Central memory CD8-positive, alpha-beta T cell (primary cell): ENCODE measurements around the gene RIC8B.

Experiments used
- ATAC-seq: fragments of 150-1000 bp; cut with Tn5 transposase; replicated peaks from 2 replicates; pipeline ENCODE4 v1.10.0; 2022; ENCODE audit warnings: mild to moderate bottlenecking, moderate FRiP score, moderate number of reproducible peaks; ENCODE audit not compliant: poor library complexity, severe bottlenecking; ENCODE audit errors: extremely low read depth
- DNase-seq, 2 donors: peaks; one replicate each; pipeline ENCODE4 v3.0.0; 2021; ENCODE audit warnings: low spot score in 2 of 2
- H3K27ac Mint-ChIP-seq: one replicate; pipeline ENCODE4 v1.8.0; 2022; ENCODE audit warnings: low read depth, mild to moderate bottlenecking, moderate library complexity, mixed read lengths
- H3K27me3 Mint-ChIP-seq: one replicate; pipeline ENCODE4 v1.8.0; 2022; ENCODE audit warnings: mixed read lengths
- H3K36me3 Mint-ChIP-seq: one replicate; pipeline ENCODE4 v1.8.0; 2022; ENCODE audit warnings: mild to moderate bottlenecking, moderate library complexity, mixed read lengths; ENCODE audit not compliant: insufficient read depth
- H3K4me1 Mint-ChIP-seq: one replicate; pipeline ENCODE4 v1.8.0; 2022; ENCODE audit warnings: mixed read lengths
- H3K4me3 Mint-ChIP-seq: one replicate; pipeline ENCODE4 v1.8.0; 2022; ENCODE audit warnings: mild to moderate bottlenecking, moderate library complexity, mixed read lengths
- H3K9me3 Mint-ChIP-seq: one replicate; pipeline ENCODE4 v1.8.0; 2022; ENCODE audit warnings: mixed read lengths

The RIC8B gene

GRCh38 chr12:106744600-106744999 is 29.9 kb upstream of the RIC8B start:
- no peak for ATAC-seq
- H3K36me3 Mint-ChIP-seq, result no peaks in the 10 kb centered on the region
- peaks cover 20% of the 10 kb centered on the region for H3K4me1 Mint-ChIP-seq
- no peak for DNase-seq
- no peaks in the 10 kb centered on the region for H3K9me3 Mint-ChIP-seq
- H3K27me3 Mint-ChIP-seq, result no peaks in the 10 kb centered on the region
- no peak overlapping the region for H3K27ac Mint-ChIP-seq
- H3K4me3 Mint-ChIP-seq, result no peak overlapping the region

DNA sequence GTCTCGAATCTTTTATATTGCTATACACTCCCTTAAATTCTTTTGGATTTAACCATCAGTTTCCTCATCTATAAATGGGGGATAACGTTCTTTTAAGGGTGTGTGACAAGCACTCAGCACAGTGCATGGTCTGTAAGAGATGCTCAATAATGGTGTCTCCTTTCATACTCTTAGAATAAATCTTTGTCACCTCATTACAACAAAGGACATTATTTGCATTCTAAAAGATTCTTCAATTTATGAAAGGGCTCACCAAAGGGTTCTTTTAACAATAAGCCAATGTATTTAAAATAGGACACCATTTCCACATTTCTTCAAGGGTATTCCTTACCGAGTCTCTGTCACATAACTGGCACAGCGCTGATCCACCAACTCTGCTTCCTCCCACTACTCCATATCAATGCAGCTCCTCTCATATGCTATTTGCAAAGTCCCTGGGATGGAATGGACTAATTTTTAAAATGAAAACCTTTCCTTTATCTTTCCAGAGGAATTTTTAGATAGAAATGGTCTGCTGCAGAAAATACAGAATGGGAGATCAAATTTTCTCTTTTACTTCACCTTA is 29.2 kb upstream of the RIC8B start:
- Mint-ChIP-seq H3K27ac (no peak overlapping the region), H3K27me3 (no peaks in the 10 kb centered on the region), H3K4me1 (peaks cover 20% of the 10 kb centered on the region), H3K36me3 (no peaks in the 10 kb centered on the region), H3K9me3 (no peaks in the 10 kb centered on the region), H3K4me3 (no peak overlapping the region)
- ATAC-seq, result no peak
- no peak for DNase-seq

DNA sequence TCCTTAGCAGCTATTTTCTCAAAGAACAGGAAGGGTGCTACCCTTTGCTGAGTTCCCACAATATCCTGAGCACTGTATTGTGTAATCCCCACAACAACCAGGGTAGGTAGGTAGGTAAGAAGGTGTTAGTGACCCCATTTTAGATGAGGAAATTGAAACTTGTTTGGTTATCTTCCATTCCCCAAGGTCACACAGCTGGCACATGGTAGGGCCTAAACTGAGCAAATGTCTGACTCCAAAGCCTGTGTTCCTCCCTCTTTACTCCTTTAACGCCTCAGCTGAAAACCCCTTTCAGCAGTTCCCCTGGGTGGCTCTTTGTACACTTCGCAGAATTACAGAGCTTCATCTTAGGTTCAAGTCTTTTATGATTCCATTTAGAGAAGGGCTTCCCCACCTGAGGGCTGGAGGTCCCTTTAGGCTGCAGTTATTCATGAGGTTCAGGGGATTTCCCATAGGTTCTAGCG is 26.5 kb upstream of the RIC8B start:
- Mint-ChIP-seq H3K36me3 (no peaks in the 10 kb centered on the region), H3K4me3 (peak overlapping the region; percentile 28), H3K4me1 (peaks cover 29% of the 10 kb centered on the region), H3K27ac (peak overlapping the region; percentile 92), H3K27me3 (no peaks in the 10 kb centered on the region), H3K9me3 (no peaks in the 10 kb centered on the region)
- ATAC-seq (peak; percentile 96), DNase-seq (peak in 1 of 2 donors; percentile 29)

DNA sequence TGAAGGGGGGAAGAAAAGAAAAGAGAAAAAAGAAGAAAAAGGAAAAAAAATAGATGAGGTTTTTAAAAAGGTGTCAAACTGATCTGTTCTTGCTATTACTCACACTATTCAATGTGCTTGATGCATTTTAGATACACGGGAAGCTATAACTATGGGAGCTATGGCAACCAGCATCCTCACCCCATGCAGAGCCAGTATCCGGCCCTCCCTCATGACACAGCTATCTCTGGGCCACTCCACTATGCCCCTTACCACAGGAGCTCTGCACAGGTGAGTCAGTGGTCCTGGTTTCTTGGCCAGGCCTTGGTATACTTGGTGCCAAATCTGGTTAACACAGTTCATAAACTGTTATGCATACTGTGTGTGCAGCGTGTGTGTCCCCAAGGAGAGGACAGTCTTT is 24.0 kb upstream of the RIC8B start:
- Mint-ChIP-seq H3K4me3 (no peak overlapping the region), H3K4me1 (peaks cover 39% of the 10 kb centered on the region)
- no peak for DNase-seq

GRCh38 chr12:106753526-106753925 is 21.0 kb upstream of the RIC8B start:
- Mint-ChIP-seq H3K4me3 (peak overlapping the region; percentile 61), H3K36me3 (no peaks in the 10 kb centered on the region), H3K4me1 (peaks cover 21% of the 10 kb centered on the region), H3K9me3 (no peaks in the 10 kb centered on the region), H3K27ac (peak overlapping the region; percentile 78), H3K27me3 (no peaks in the 10 kb centered on the region)
- ATAC-seq, result peak; percentile 89
- DNase-seq, result peak in 1 of 2 donors; percentile 16

More for the DNA sequence above, 24.0 kb upstream of the RIC8B start:
- Mint-ChIP-seq H3K9me3 (no peaks in the 10 kb centered on the region), H3K27me3 (no peaks in the 10 kb centered on the region), H3K36me3 (no peaks in the 10 kb centered on the region), H3K27ac (peak overlapping the region; percentile 92)
- no peak for ATAC-seq

DNA sequence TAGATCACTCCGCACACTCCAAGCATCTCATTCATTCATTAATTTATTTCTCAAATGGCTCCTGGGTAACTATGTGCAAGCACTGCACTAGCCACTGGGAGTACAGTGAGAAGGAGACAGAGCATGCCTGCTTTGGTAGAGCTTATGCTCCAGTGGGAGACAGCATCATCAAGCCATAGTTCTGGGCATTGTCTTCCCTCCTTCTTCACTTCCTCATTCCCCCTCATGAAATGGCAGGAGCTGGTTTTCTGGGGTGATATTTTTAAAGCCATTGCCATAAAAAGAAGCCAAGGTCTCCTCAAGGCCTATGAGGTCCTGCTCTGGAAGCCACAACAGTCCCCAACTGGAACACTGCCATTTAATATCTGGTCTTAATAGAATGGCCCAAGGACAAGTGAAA is 20.2 kb upstream of the RIC8B start:
- ATAC-seq, result no peak
- no peak for DNase-seq
- no peaks in the 10 kb centered on the region for H3K36me3 Mint-ChIP-seq
- H3K9me3 Mint-ChIP-seq, result no peaks in the 10 kb centered on the region
- no peaks in the 10 kb centered on the region for H3K27me3 Mint-ChIP-seq
- no peak overlapping the region for H3K4me3 Mint-ChIP-seq
- H3K27ac Mint-ChIP-seq, result no peak overlapping the region
- H3K4me1 Mint-ChIP-seq, result peaks cover 20% of the 10 kb centered on the region

- no peaks in the 10 kb centered on the region for H3K27me3 Mint-ChIP-seq
- no peak for ATAC-seq
- no peak overlapping the region for H3K4me3 Mint-ChIP-seq
- no peak for DNase-seq
- no peaks in the 10 kb centered on the region for H3K9me3 Mint-ChIP-seq
- peaks cover 24% of the 10 kb centered on the region for H3K4me1 Mint-ChIP-seq
- peaks cover 1% of the 10 kb centered on the region for H3K36me3 Mint-ChIP-seq
- H3K27ac Mint-ChIP-seq, result no peak overlapping the region
Observed at GRCh38 chr12:106757623-106758348, 16.7 kb upstream of the RIC8B start.

DNA sequence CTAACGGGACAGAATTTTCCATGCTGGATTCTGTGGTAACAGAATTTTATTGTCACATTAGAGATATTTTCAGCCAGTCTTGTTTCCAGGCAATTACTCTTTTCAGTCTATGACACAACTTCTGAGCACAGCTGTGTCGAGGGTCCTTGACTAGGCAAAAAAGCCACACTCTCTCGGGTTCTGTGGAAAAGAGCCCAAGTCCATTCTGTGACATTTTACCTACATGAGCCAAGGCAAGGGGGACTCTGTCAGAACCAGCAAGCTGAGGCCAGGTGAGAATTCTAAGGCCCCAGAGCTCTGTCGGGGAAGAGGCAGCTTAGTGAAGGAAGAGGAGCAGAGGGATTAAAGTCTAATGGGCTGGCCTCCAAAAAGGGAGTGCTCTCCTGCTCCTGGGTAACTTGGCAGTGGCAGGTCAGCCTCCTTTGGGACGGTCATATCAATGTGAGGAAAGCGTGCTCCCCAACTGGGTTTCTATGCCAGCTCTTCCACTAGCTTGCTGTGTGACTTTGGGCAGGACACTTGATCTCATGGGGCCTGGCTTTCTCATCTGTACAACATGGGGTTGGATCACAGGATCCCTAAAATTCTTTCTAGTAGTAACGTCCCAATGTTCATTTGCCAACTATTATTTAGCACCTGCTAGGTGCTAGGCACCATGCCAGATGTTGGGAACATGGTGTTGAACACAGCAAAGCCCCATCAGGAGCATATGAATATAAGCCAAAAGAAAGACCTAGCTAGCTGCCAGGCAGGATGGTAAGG is 16.0 kb upstream of the RIC8B start:
- H3K4me1 Mint-ChIP-seq, result peaks cover 17% of the 10 kb centered on the region
- H3K27me3 Mint-ChIP-seq, result no peaks in the 10 kb centered on the region
- DNase-seq, result no peak
- no peak overlapping the region for H3K27ac Mint-ChIP-seq
- ATAC-seq, result no peak
- no peaks in the 10 kb centered on the region for H3K9me3 Mint-ChIP-seq
- peaks cover 1% of the 10 kb centered on the region for H3K36me3 Mint-ChIP-seq
- H3K4me3 Mint-ChIP-seq, result no peak overlapping the region

DNA sequence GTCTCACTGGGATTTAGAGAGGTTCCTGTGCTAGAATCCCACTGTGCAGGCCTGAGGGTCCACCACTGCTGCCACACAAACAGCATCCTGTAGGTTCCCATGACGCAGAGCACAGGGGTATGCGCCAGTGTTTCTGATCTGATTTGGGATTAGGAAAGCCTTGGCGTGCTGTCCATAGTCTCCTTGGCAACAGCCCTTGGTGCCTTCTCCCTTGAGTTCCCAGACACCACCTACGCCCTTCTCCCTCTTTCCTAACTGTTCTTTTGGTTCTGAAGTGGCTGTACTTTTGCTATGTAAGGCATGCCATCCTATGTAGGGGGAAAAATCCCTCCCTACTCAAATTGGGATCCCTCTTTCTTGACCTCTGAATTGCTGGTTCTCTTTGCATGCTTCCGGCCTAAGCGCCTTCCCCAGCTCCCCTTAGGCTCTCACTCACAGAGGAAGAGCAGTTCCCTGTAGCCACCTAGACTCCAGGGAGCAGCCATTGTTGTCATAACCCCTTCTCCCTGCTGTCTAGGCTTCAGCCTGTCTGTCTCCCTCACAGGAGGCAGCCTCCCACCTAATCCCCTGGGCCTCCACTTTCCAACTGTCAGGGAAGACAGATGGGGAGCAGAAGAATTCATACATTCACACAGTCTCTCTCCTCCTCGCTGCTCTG is 14.8 kb upstream of the RIC8B start:
- H3K4me1 Mint-ChIP-seq, result peaks cover 12% of the 10 kb centered on the region
- no peaks in the 10 kb centered on the region for H3K9me3 Mint-ChIP-seq
- peak overlapping the region; percentile 80 for H3K27ac Mint-ChIP-seq
- ATAC-seq, result no peak
- DNase-seq, result no peak
- H3K27me3 Mint-ChIP-seq, result no peaks in the 10 kb centered on the region
- H3K4me3 Mint-ChIP-seq, result peak overlapping the region; percentile 63
- peaks cover 1% of the 10 kb centered on the region for H3K36me3 Mint-ChIP-seq

DNA sequence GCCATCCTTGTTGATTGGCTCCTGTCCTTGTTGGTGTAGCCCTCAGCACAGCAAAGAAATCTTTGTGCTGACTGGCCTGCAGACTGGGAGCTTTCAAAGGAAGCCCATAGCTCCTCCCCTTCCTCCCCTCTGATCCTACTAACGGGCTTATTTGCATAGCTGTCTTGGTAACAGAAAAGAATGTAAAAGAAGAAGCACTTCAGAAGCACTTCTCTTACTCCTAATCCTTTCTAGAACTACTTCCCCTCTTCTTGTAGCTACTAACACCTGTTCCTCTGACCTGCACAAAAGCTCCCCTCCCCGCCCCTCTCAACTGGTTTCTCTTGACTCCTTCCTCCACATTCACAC is 14.3 kb upstream of the RIC8B start:
- DNase-seq, result no peak
- Mint-ChIP-seq H3K4me1 (peaks cover 12% of the 10 kb centered on the region), H3K9me3 (no peaks in the 10 kb centered on the region), H3K27me3 (no peaks in the 10 kb centered on the region), H3K36me3 (peaks cover 1% of the 10 kb centered on the region), H3K4me3 (peak overlapping the region; percentile 63), H3K27ac (peak overlapping the region; percentile 80)
- peak; percentile 56 for ATAC-seq

GRCh38 chr12:106764220-106764619 is 10.3 kb upstream of the RIC8B start:
- peaks cover 10% of the 10 kb centered on the region for H3K27me3 Mint-ChIP-seq
- ATAC-seq, result no peak
- DNase-seq, result no peak
- H3K4me3 Mint-ChIP-seq, result no peak overlapping the region
- H3K36me3 Mint-ChIP-seq, result peaks cover 1% of the 10 kb centered on the region
- H3K9me3 Mint-ChIP-seq, result no peaks in the 10 kb centered on the region
- H3K4me1 Mint-ChIP-seq, result peaks cover 12% of the 10 kb centered on the region
- no peak overlapping the region for H3K27ac Mint-ChIP-seq

GRCh38 chr12:106764738-106765137 is 9.7 kb upstream of the RIC8B start:
- Mint-ChIP-seq H3K4me3 (no peak overlapping the region), H3K9me3 (no peaks in the 10 kb centered on the region), H3K27me3 (peaks cover 10% of the 10 kb centered on the region), H3K36me3 (peaks cover under 1% of the 10 kb centered on the region), H3K27ac (no peak overlapping the region), H3K4me1 (peaks cover 9% of the 10 kb centered on the region)
- no peak for DNase-seq
- ATAC-seq, result no peak
